MM.1S (cell line): ENCODE data around the gene ARHGAP32.

ENCODE experiments used
- CTCF ChIP-seq: fragments of 300-600 bp; sonication (generic); IDR thresholded peaks from 2 replicates; pipeline ENCODE4 v1.5.1; 2016; ENCODE audit warnings: antibody characterized with exemption, low read length, mixed read lengths
- EZH2 ChIP-seq: fragments of 300-600 bp; sonication (generic); optimal IDR thresholded peaks from 2 replicates; pipeline ENCODE3; 2017; ENCODE audit warnings: low read depth, mild to moderate bottlenecking, antibody characterized with exemption, low read length, mixed read lengths
- EZH2phosphoT487 ChIP-seq: fragments of 300-600 bp; sonication (generic); IDR thresholded peaks from 2 replicates; pipeline ENCODE4 v1.6.1; 2018; ENCODE audit warnings: antibody characterized with exemption, low read length

- TF ChIP-seq EZH2phosphoT487, result no peak
- TF ChIP-seq CTCF, result no peak
- no peak for TF ChIP-seq EZH2
Measured at GRCh38 chr11:128916681-128917080, 275.4 kb downstream of the ARHGAP32 start.
